Liver (tissue), 9 donors: ENCODE data around the gene TRA2B. TPM values are rescaled to one million over a fixed set of nuclear protein-coding genes. Genes with fewer than 3 reads are reported as not detected.
A peak's percentile ranks its signal among the peaks of the same experiment; 100 is the strongest.

Experiments
- DNase-seq: peaks from one replicate; pipeline ENCODE4 v3.0.0-alpha.2; 2017; ENCODE audit warnings: low spot score
- H3K27ac ChIP-seq, 2 donors: one replicate each; pipeline ENCODE4 v1.7.0; 2013; ENCODE audit warnings: inconsistent platforms in 2 of 2, low read length in 2 of 2, control low read depth in 1 of 2, low read depth in 1 of 2, mild to moderate bottlenecking in 1 of 2
- H3K27me3 ChIP-seq, 4 donors: one replicate each; pipeline versions ENCODE4 v1.6.1 to v1.7.0; 2013; ENCODE audit warnings: low read length in 3 of 4, inconsistent platforms in 1 of 4, mild to moderate bottlenecking in 1 of 4, moderate library complexity in 1 of 4; ENCODE audit not compliant: control insufficient read depth in 4 of 4, insufficient read depth in 4 of 4
- H3K36me3 ChIP-seq, 4 donors: one replicate each; pipeline versions ENCODE4 v1.6.1 to v1.7.0; 2013; ENCODE audit warnings: low read length in 3 of 4, mild to moderate bottlenecking in 3 of 4, low read depth in 1 of 4, moderate library complexity in 1 of 4; ENCODE audit not compliant: control insufficient read depth in 4 of 4, insufficient read depth in 3 of 4
- H3K4me1 ChIP-seq, 4 donors: one replicate each; pipeline versions ENCODE4 v1.6.1 to v1.7.0; 2013; ENCODE audit warnings: low read length in 3 of 4, mild to moderate bottlenecking in 3 of 4, moderate library complexity in 1 of 4; ENCODE audit not compliant: control insufficient read depth in 4 of 4, insufficient read depth in 4 of 4
- H3K4me3 ChIP-seq, 3 donors: one replicate each; pipeline versions ENCODE4 v1.6.1 to v1.7.0; 2013; ENCODE audit warnings: low read length in 3 of 3, control low read depth in 1 of 3, low read depth in 1 of 3, mild to moderate bottlenecking in 1 of 3
- H3K9ac ChIP-seq, 2 donors: one replicate each; pipeline ENCODE4 v1.7.0; 2013; ENCODE audit warnings: low read length in 2 of 2, mild to moderate bottlenecking in 2 of 2, moderate library complexity in 2 of 2, control low read depth in 1 of 2, low read depth in 1 of 2
- H3K9me3 ChIP-seq, 4 donors: one replicate each; pipeline versions ENCODE4 v1.6.1 to v1.7.0; 2013; ENCODE audit warnings: low read length in 3 of 4; ENCODE audit not compliant: control insufficient read depth in 4 of 4
- CTCF ChIP-seq: fragments of 150-350 bp; IDR thresholded peaks from 2 replicates; pipeline ENCODE4 v1.5.1; 2017; ENCODE audit warnings: improper control_type of control experiment, low read depth, low read length; ENCODE audit not compliant: missing input control
- EGR1 ChIP-seq, 2 donors: IDR thresholded peaks; 2 replicates each; pipeline ENCODE4 v1.6.1; 2016 to 2018; ENCODE audit warnings: antibody characterized with exemption in 2 of 2, low read depth in 2 of 2
- FOXA2 ChIP-seq: IDR thresholded peaks from 2 replicates; pipeline ENCODE4 v1.6.1; 2016; ENCODE audit warnings: antibody characterized with exemption
- HNF4A ChIP-seq, 2 donors: conservative IDR thresholded peaks; 2 replicates each; pipeline ENCODE4 v1.6.1; 2016; ENCODE audit warnings: antibody characterized with exemption in 2 of 2, mild to moderate bottlenecking in 2 of 2
- JUND ChIP-seq, 2 donors: IDR thresholded peaks; 2 replicates each; pipeline ENCODE4 v1.6.1; 2016; ENCODE audit warnings: antibody characterized with exemption in 2 of 2
- MAX ChIP-seq: IDR thresholded peaks from 2 replicates; pipeline ENCODE4 v1.6.1; 2016; ENCODE audit warnings: antibody characterized with exemption
- NR2F2 ChIP-seq: IDR thresholded peaks from 2 replicates; pipeline ENCODE4 v1.6.1; 2016; ENCODE audit warnings: antibody characterized with exemption
- RAD21 ChIP-seq, 2 donors: IDR thresholded peaks; 2 replicates each; pipeline ENCODE4 v1.6.1; 2016; ENCODE audit warnings: antibody characterized with exemption in 2 of 2, mild to moderate bottlenecking in 2 of 2
- REST ChIP-seq: IDR thresholded peaks from 2 replicates; pipeline ENCODE4 v1.6.1; 2016; ENCODE audit warnings: antibody characterized with exemption, mild to moderate bottlenecking
- SP1 ChIP-seq: IDR thresholded peaks from 2 replicates; pipeline ENCODE4 v1.6.1; 2018; ENCODE audit warnings: antibody characterized with exemption, mild to moderate bottlenecking
- WGBS: extraction: QIAGEN DNeasy Blood & Tissue Kit; methylation state at CpG from one replicate; pipeline ENCODE4 v1.1.7; 2013; 5-methylcytosine and 5-hydroxymethylcytosine counted together
- polyA plus RNA-seq, 2 donors: library from polyadenylated mRNA; stranded (reverse) in 1 of 2; unstranded in 1 of 2; fragments of 200-250 nt in 1 of 2; fragments of >200 nt in 1 of 2; fragmentation: Nextera tagmentation in 1 of 2; extraction: Ambion mirVana in 1 of 2; gene quantifications; one replicate each; pipeline versions ENCODE4 v1.2.1 to v1.2.3, GENCODE V29; 2013 to 2015
- total RNA-seq, 2 donors: library from RNA; depleted of rRNA; stranded (reverse); fragments of >200 nt; gene quantifications; one replicate each; pipeline ENCODE4 v1.2.3, GENCODE V29; 2014
- donor health status: healthy.
- donor health status: healthy.
- donor health status: healthy.
- donor health status: healthy.
- donor health status: healthy.

TRA2B gene
- total and polyA plus RNA-seq, 4 donors = 31.8 to 106 (median 70.4) TPM

- 47% methylated on average over 3 of the region's 3 CpGs for WGBS
- Histone ChIP-seq H3K4me3 (no peak overlapping the region), H3K9ac (no peak overlapping the region), H3K36me3 (no peaks in the 10 kb centered on the region), H3K27ac (no peak overlapping the region), H3K4me1 (no peaks in the 10 kb centered on the region), H3K27me3 (no peaks in the 10 kb centered on the region), H3K9me3 (no peaks in the 10 kb centered on the region)
- DNase-seq = no peak
- TF ChIP-seq HNF4A (conservative IDR thresholded peaks at IDR 0.05) (no peak), SP1 (no peak), NR2F2 (no peak), JUND (IDR thresholded peaks at IDR 0.05) (no peak), EGR1 (IDR thresholded peaks at IDR 0.05; ENCODE audit: low read depth in 2 of 2) (no peak)
Measured at GRCh38 chr3:185977679-185978040, 39.8 kb upstream of the TRA2B start.

GRCh38 chr3:185976977-185977678 lies 39.3 kb upstream of the TRA2B start:
- Histone ChIP-seq H3K4me1 (no peaks in the 10 kb centered on the region), H3K27ac (no peak overlapping the region), H3K9ac (no peak overlapping the region), H3K36me3 (no peaks in the 10 kb centered on the region), H3K4me3 (no peak overlapping the region), H3K27me3 (no peaks in the 10 kb centered on the region), H3K9me3 (no peaks in the 10 kb centered on the region)
- WGBS = 45% methylated on average over 6 of the region's 6 CpGs
- DNase-seq = peak; percentile 80
- TF ChIP-seq JUND (IDR thresholded peaks at IDR 0.05) (no peak), RAD21 (IDR thresholded peaks at IDR 0.05) (peak; percentile 75 to 85), CTCF (peak; percentile 73), NR2F2 (no peak)

- Histone ChIP-seq H3K4me1 (no peaks in the 10 kb centered on the region), H3K27ac (no peak overlapping the region), H3K36me3 (no peaks in the 10 kb centered on the region), H3K4me3 (no peak overlapping the region), H3K9ac (no peak overlapping the region), H3K27me3 (no peaks in the 10 kb centered on the region), H3K9me3 (no peaks in the 10 kb centered on the region)
- TF ChIP-seq MAX (no peak), REST (no peak), CTCF (no peak), EGR1 (IDR thresholded peaks at IDR 0.05; ENCODE audit: low read depth in 2 of 2) (no peak), FOXA2 (no peak)
- WGBS = 97% methylated on average over 2 of the region's 2 CpGs
- DNase-seq = no peak
Measured at GRCh38 chr3:185976100-185976499, 38.3 kb upstream of the TRA2B start.
